H1 (cell line): Measurements from ENCODE around the gene RAB11FIP5. TPM values are rescaled to one million over a fixed set of nuclear protein-coding genes. Genes with fewer than 3 reads are reported as not detected.
"Not testable (repeated sequence)": the region's sequence is repeated elsewhere in the genome, so short reads cannot be mapped to it uniquely, and the experiment has no call there.

Source experiments
- CTCF ChIA-PET: fragments of 300-600 bp; sonication (Branson Sonifier 250); formaldehyde crosslinking; loops from one replicate; lab custom pipeline; 2021; ENCODE audit not compliant: partially characterized antibody; lab: Charles Lee
- POLR2A ChIA-PET: fragments of 300-600 bp; sonication (Branson Sonifier 250); formaldehyde crosslinking; loops from one replicate; lab custom pipeline; 2021; ENCODE audit warnings: inconsistent platforms; ENCODE audit not compliant: partially characterized antibody; lab: Charles Lee
- DNase-seq, 2 experiments: peaks; one replicate each; pipeline versions ENCODE4 v3.0.0 to v3.0.0-alpha.2; 2010 to 2022; ENCODE audit warnings: low spot score in 2 of 2, low read depth in 1 of 2, mixed read lengths in 1 of 2
- FAIRE-seq: peaks from 2 replicates; lab custom pipeline; 2011; peaks lifted over from hg19 to GRCh38; lab: Jason Lieb, UNC
- H2AFZ ChIP-seq: 2 replicates; pipeline ENCODE4 v1.8.1; 2012; ENCODE audit warnings: low read length, inconsistent platforms
- H2AK5ac ChIP-seq: 2 replicates; pipeline ENCODE4 v1.6.1; 2013; ENCODE audit warnings: low read depth, low read length
- H2BK120ac ChIP-seq: replicated peaks from 2 replicates; pipeline ENCODE3; 2013; ENCODE audit warnings: low read depth, low read length, inconsistent platforms
- H2BK12ac ChIP-seq: 2 replicates; pipeline ENCODE4 v1.6.1; 2013; ENCODE audit warnings: low read depth, low read length
- H2BK15ac ChIP-seq: 2 replicates; pipeline ENCODE4 v1.6.1; 2013; ENCODE audit warnings: low read length
- H2BK20ac ChIP-seq: 2 replicates; pipeline ENCODE4 v1.6.1; 2013; ENCODE audit warnings: low read length
- H2BK5ac ChIP-seq: 2 replicates; pipeline ENCODE4 v1.6.1; 2013; ENCODE audit warnings: low read depth, low read length
- H3K14ac ChIP-seq: 2 replicates; pipeline ENCODE4 v1.6.1; 2013; ENCODE audit warnings: inconsistent platforms; ENCODE audit not compliant: insufficient read length
- H3K18ac ChIP-seq: 2 replicates; pipeline ENCODE4 v1.6.1; 2013; ENCODE audit warnings: low read length; ENCODE audit errors: extremely low read depth
- H3K23ac ChIP-seq: 2 replicates; pipeline ENCODE4 v1.6.1; 2013; ENCODE audit warnings: inconsistent platforms; ENCODE audit not compliant: insufficient read length
- H3K23me2 ChIP-seq: 2 replicates; pipeline ENCODE4 v1.6.1; 2013; ENCODE audit warnings: low read depth, low read length
- H3K27ac ChIP-seq: 2 replicates; pipeline ENCODE4 v1.6.1; 2011; ENCODE audit warnings: low read depth, low read length, inconsistent platforms
- H3K27me3 ChIP-seq, 4 experiments: replicated peaks in 1 of 4; 1 replicate in 1 of 4; 2 replicates in 3 of 4; pipeline versions ENCODE4 v1.6.1 to v1.8.1; 2011 to 2013; ENCODE audit warnings: low read length in 3 of 4, mild to moderate bottlenecking in 3 of 4, inconsistent platforms in 2 of 4, mixed read lengths in 2 of 4, moderate library complexity in 1 of 4; ENCODE audit not compliant: control insufficient read depth in 3 of 4, insufficient read depth in 3 of 4; ENCODE audit errors: extremely low read depth in 1 of 4
- H3K36me3 ChIP-seq, 4 experiments: 2 replicates each; pipeline versions ENCODE4 v1.6.1 to v1.8.1; 2011 to 2013; ENCODE audit warnings: mild to moderate bottlenecking in 4 of 4, low read length in 3 of 4, moderate library complexity in 2 of 4, control low read depth in 1 of 4, inconsistent platforms in 1 of 4; ENCODE audit not compliant: insufficient read depth in 4 of 4, control insufficient read depth in 2 of 4
- H3K4ac ChIP-seq: replicated peaks from 2 replicates; pipeline ENCODE3; 2013; ENCODE audit warnings: low read length, low read depth, mixed read lengths, inconsistent platforms; ENCODE audit not compliant: insufficient read length
- H3K4me1 ChIP-seq, 4 experiments: replicated peaks in 1 of 4; 1 replicate in 1 of 4; 2 replicates in 3 of 4; pipeline versions ENCODE4 v1.6.1 to v1.8.1; 2011 to 2013; ENCODE audit warnings: low read length in 3 of 4, inconsistent platforms in 2 of 4, mixed read lengths in 1 of 4; ENCODE audit not compliant: insufficient read depth in 4 of 4, control insufficient read depth in 3 of 4
- H3K4me2 ChIP-seq, 2 experiments: 2 replicates each; pipeline versions ENCODE4 v1.6.1 to v1.8.1; 2011 to 2013; ENCODE audit warnings: low read depth in 2 of 2, low read length in 2 of 2, control low read depth in 1 of 2, inconsistent platforms in 1 of 2, mild to moderate bottlenecking in 1 of 2; ENCODE audit not compliant: insufficient read depth in 1 of 2
- H3K4me3 ChIP-seq, 4 experiments: fragments of 200-600, 300-600 bp in 1 of 4; sonication (generic), shearing (Covaris generic), sonication (Bioruptor Twin) in 1 of 4; 2 replicates each; pipeline versions ENCODE4 v1.5.1 to v1.8.1; 2011 to 2016; ENCODE audit warnings: low read length in 4 of 4, low read depth in 3 of 4, control low read depth in 2 of 4, inconsistent platforms in 2 of 4, mild to moderate bottlenecking in 2 of 4, mixed read lengths in 1 of 4, moderate library complexity in 1 of 4; ENCODE audit not compliant: insufficient read depth in 2 of 4; ENCODE audit errors: extremely low read depth in 1 of 4
- H3K56ac ChIP-seq: replicated peaks from 2 replicates; pipeline ENCODE3; 2013; ENCODE audit warnings: low read depth, mild to moderate bottlenecking, mixed read lengths, low read length, inconsistent platforms; ENCODE audit not compliant: insufficient read length
- H3K79me1 ChIP-seq: 2 replicates; pipeline ENCODE4 v1.6.1; 2013; ENCODE audit warnings: low read depth, low read length, control low read depth
- H3K79me2 ChIP-seq, 2 experiments: 2 replicates each; pipeline versions ENCODE4 v1.6.1 to v1.8.1; 2012 to 2013; ENCODE audit warnings: low read length in 2 of 2, mild to moderate bottlenecking in 2 of 2, inconsistent platforms in 1 of 2; ENCODE audit not compliant: insufficient read depth in 2 of 2, control insufficient read depth in 1 of 2
- H3K9ac ChIP-seq, 4 experiments: replicated peaks in 1 of 4; 1 replicate in 1 of 4; 2 replicates in 3 of 4; pipeline versions ENCODE4 v1.6.1 to v1.8.1; 2011 to 2013; ENCODE audit warnings: low read depth in 3 of 4, low read length in 3 of 4, control low read depth in 2 of 4, mild to moderate bottlenecking in 2 of 4, moderate library complexity in 2 of 4, inconsistent platforms in 1 of 4; ENCODE audit errors: extremely low read depth in 1 of 4
- H3K9me3 ChIP-seq, 2 experiments: 2 replicates each; pipeline versions ENCODE4 v1.6.1 to v1.8.1; 2012 to 2013; ENCODE audit warnings: mild to moderate bottlenecking in 2 of 2, moderate library complexity in 2 of 2, control low read depth in 1 of 2, inconsistent platforms in 1 of 2, low read depth in 1 of 2, low read length in 1 of 2, mixed read lengths in 1 of 2; ENCODE audit not compliant: insufficient read depth in 2 of 2
- H4K20me1 ChIP-seq, 2 experiments: replicated peaks in 1 of 2; 2 replicates each; pipeline versions ENCODE3 to v1.8.1; 2011 to 2013; ENCODE audit warnings: inconsistent platforms in 2 of 2, low read length in 2 of 2, mild to moderate bottlenecking in 1 of 2; ENCODE audit not compliant: insufficient read depth in 2 of 2, control insufficient read depth in 1 of 2
- H4K5ac ChIP-seq: 2 replicates; pipeline ENCODE4 v1.6.1; 2013; ENCODE audit warnings: low read length, low read depth, mixed read lengths, inconsistent platforms; ENCODE audit not compliant: insufficient read length
- H4K8ac ChIP-seq: 2 replicates; pipeline ENCODE4 v1.8.0; 2013; ENCODE audit warnings: mild to moderate bottlenecking, moderate library complexity, low read length, inconsistent platforms; ENCODE audit not compliant: insufficient read depth; ENCODE audit errors: extremely low read depth
- H4K91ac ChIP-seq: replicated peaks from 2 replicates; pipeline ENCODE3; 2013; ENCODE audit warnings: low read length, mixed read lengths, inconsistent platforms; ENCODE audit not compliant: insufficient read length
- CTBP2 ChIP-seq: IDR thresholded peaks from 2 replicates; pipeline ENCODE4 v1.7.0; 2011; ENCODE audit warnings: borderline replicate concordance, mild to moderate bottlenecking, moderate library complexity, mixed read lengths, low read length; ENCODE audit not compliant: insufficient read depth, insufficient read length
- E2F6 ChIP-seq: IDR thresholded peaks from 2 replicates; pipeline ENCODE4 v1.6.1; 2012; ENCODE audit warnings: inconsistent platforms
- EP300 ChIP-seq, 2 experiments: IDR thresholded peaks; 1 replicate in 1 of 2; 2 replicates in 1 of 2; pipeline ENCODE4 v1.6.1; 2011 to 2012; ENCODE audit warnings: low read depth in 2 of 2, low read length in 2 of 2, mild to moderate bottlenecking in 2 of 2, borderline replicate concordance in 1 of 2, inconsistent platforms in 1 of 2, moderate library complexity in 1 of 2
- HDAC2 ChIP-seq, 2 experiments: fragments of 300-600 bp in 1 of 2; sonication (generic) in 1 of 2; IDR thresholded peaks; 2 replicates each; pipeline ENCODE4 v1.6.1; 2011 to 2012; ENCODE audit warnings: low read depth in 2 of 2, low read length in 2 of 2, mild to moderate bottlenecking in 2 of 2, moderate library complexity in 2 of 2, borderline replicate concordance in 1 of 2, inconsistent platforms in 1 of 2
- RAD21 ChIP-seq, 2 experiments: IDR thresholded peaks in 1 of 2; conservative IDR thresholded peaks in 1 of 2; 2 replicates each; pipeline ENCODE4 v1.6.1; 2011; ENCODE audit warnings: low read depth in 2 of 2, low read length in 2 of 2, improper control_type of control experiment in 1 of 2, inconsistent platforms in 1 of 2, mild to moderate bottlenecking in 1 of 2, moderate library complexity in 1 of 2
- TBP ChIP-seq: IDR thresholded peaks from 2 replicates; pipeline ENCODE4 v1.6.1; 2011; ENCODE audit warnings: low read depth, low read length, improper control_type of control experiment
- WGBS, 2 experiments: shearing (Covaris generic) in 1 of 2; methylation state at CpG; one replicate each; pipeline versions ENCODE4 v1.1.6 to v1.1.7; 2013 to 2015; ENCODE audit warnings: low lambda C conversion rate in 2 of 2, mixed read lengths in 2 of 2, inconsistent platforms in 1 of 2, low coverage in 1 of 2, missing lambda C conversion rate in 1 of 2; ENCODE audit not compliant: insufficient replicate concordance in 2 of 2, insufficient coverage in 1 of 2, insufficient read length in 1 of 2; ENCODE audit errors: extremely low coverage in 1 of 2, missing lambda C conversion rate in 1 of 2; 5-methylcytosine and 5-hydroxymethylcytosine counted together
- polyA plus RNA-seq, 7 experiments: library from polyadenylated mRNA; depleted of rRNA in 3 of 7; stranded (reverse) in 5 of 7; unstranded in 2 of 7; fragments of >200 nt in 5 of 7; fragments of 200-250 nt in 2 of 7; gene quantifications; 1 replicate in 5 of 7; 2 replicates in 1 of 7; 4 replicates in 1 of 7; pipeline versions ENCODE4 v1.2.1 to v1.2.3, GENCODE V29; 2011 to 2013; ENCODE audit warnings: missing spikeins in 2 of 7, mixed read lengths in 2 of 7
- total RNA-seq: library from RNA; stranded (reverse); fragmentation: NEBNext Ultra II Directional; extraction: Animal tissue kit (Norgen Biotek cat#: 25700); gene quantifications from 2 replicates; pipeline ENCODE4 v1.2.1, GENCODE V29; 2021

Gene RAB11FIP5
- total and polyA plus RNA-seq, 2 of the 8 experiments (the other 6 are each of a cell fraction or from before 2014, with no cell fraction given) = 6.3 to 17.0 TPM

DNA sequence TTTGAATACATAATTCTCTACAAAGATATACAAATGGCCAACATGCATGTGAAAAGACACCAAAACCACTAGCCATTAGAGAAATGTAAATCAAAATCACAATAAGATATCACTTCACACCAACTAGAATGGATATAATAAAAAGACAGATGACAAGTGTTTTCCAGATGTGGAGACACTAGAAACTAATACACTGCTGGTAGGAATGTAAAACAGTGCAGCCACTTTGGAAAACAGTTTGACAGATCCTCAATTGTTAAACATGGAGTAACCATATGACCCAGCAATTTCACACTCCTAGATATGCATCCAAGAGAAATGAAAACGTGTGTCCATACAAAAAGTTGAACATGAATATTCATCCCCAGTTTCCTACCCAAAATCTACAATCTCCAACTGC is 9.8 kb upstream of the RAB11FIP5 start (continued):
- TF ChIP-seq RAD21 (IDR thresholded peaks at IDR 0.05 in 1 of 2, conservative IDR thresholded peaks at IDR 0.05 in 1 of 2; ENCODE audit: low read depth in 2 of 2, low read length in 2 of 2) = no peak
- TF ChIP-seq TBP = no peak
- no peak for TF ChIP-seq HDAC2 (IDR thresholded peaks at IDR 0.05; ENCODE audit: borderline replicate concordance in 1 of 2, low read depth in 2 of 2, low read length in 2 of 2)
- TF ChIP-seq E2F6 = no peak
- TF ChIP-seq EP300 (IDR thresholded peaks at IDR 0.05; ENCODE audit: borderline replicate concordance in 1 of 2, low read depth in 2 of 2, low read length in 2 of 2) = no peak
- no peak for TF ChIP-seq CTBP2
- TF ChIP-seq, all 59 proteins: peak for 0

DNA sequence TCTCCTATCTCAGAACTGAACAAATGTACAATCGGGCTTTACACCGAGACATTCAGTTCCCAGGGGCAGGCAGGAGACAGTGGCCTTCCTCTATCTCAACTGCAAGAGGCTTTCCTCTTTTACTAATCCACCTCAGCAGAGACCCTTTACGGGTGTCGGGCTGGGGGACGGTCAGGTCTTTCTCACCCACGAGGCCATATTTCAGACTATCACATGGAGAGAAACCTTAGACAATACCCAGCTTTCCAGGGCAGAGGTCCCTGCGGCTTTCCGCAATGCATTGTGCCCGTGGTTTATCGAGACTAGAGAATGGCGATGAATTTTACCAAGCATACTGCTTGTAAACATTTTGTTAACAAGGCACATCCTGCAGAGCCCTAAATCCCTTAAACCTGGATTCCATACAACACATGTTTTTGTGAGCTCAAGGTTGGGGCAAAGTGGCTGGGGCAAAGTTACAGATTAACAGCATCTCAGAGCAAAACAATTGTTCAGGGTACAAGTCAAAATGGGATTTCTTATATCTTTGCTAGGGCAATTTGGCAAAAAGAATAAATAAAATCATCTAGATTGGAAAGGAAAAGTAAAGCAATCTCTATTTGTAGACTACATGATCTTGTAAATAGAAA is 7.0 kb upstream of the RAB11FIP5 start:
- H2BK15ac ChIP-seq, H2BK5ac ChIP-seq, H4K20me1 ChIP-seq, H3K9me3 ChIP-seq, H3K9ac ChIP-seq, H3K56ac ChIP-seq, H2BK20ac ChIP-seq, FAIRE-seq, H4K8ac ChIP-seq, H3K4me1 ChIP-seq, H2AK5ac ChIP-seq, H3K4ac ChIP-seq, H3K4me2 ChIP-seq, H3K23ac ChIP-seq, H2AFZ ChIP-seq, H3K14ac ChIP-seq, H3K4me3 ChIP-seq, POLR2A ChIA-PET, H3K27me3 ChIP-seq, H2BK120ac ChIP-seq, H4K5ac ChIP-seq, DNase-seq, H3K27ac ChIP-seq, H3K79me2 ChIP-seq, H3K18ac ChIP-seq, H3K36me3 ChIP-seq, H3K79me1 ChIP-seq, H2BK12ac ChIP-seq, H4K91ac ChIP-seq, H3K23me2 ChIP-seq: not testable (repeated sequence)
- CTCF ChIA-PET = interaction anchor here (2.2 kb wide), 1 partner anchor 57 kb away, joined by 8 read pairs; no protein-coding TSS in a partner anchor
- WGBS, 2 experiments = 86% methylated on average over 11 of the region's 11 CpGs; no CpG with 5 or more reads in 1 of the 2 experiments
